ENCODE measurements around the gene BEAN1. TPM values are rescaled to one million over a fixed set of nuclear protein-coding genes. Genes with fewer than 3 reads are reported as not detected.

BEAN1 gene
- total RNA-seq, 4 donors from 2014 or later: 0.72 to 4.8 (median 2.5) TPM

- Histone ChIP-seq H3K4me3 (no peak overlapping the region), H3K27me3 (no peaks in the 10 kb centered on the region), H3K27ac (no peak overlapping the region), H3K4me1 (no peaks in the 10 kb centered on the region), H3K9me3 (no peaks in the 10 kb centered on the region), H3K36me3 (no peaks in the 10 kb centered on the region)
- DNase-seq (ENCODE audit: low spot score in 2 of 2): no peak
- no peak for TF ChIP-seq POLR2AphosphoS5 (IDR thresholded peaks at IDR 0.05)
- 83% methylated on average over 8 of the region's 9 CpGs for WGBS
Observed at GRCh38 chr16:66434619-66435430, 7.7 kb downstream of the BEAN1 start.

- WGBS: 93% methylated on average over 1 of the region's 1 CpG
- H3K9me3 ChIP-seq: no peaks in the 10 kb centered on the region
- H3K4me1 ChIP-seq: no peaks in the 10 kb centered on the region
- no peak overlapping the region for H3K27ac ChIP-seq
- no peak overlapping the region for H3K4me3 ChIP-seq
- H3K27me3 ChIP-seq: no peaks in the 10 kb centered on the region
- H3K36me3 ChIP-seq: no peaks in the 10 kb centered on the region
- DNase-seq (ENCODE audit: low spot score in 2 of 2): no peak
- no peak for TF ChIP-seq POLR2A (IDR thresholded peaks at IDR 0.05)
- no peak for TF ChIP-seq CTCF (IDR thresholded peaks at IDR 0.05)
- TF ChIP-seq EP300 (IDR thresholded peaks at IDR 0.05): no peak
- no peak for TF ChIP-seq POLR2AphosphoS5 (IDR thresholded peaks at IDR 0.05)
Observed at GRCh38 chr16:66435896-66436295, 8.8 kb downstream of the BEAN1 start.

- DNase-seq (ENCODE audit: low spot score in 2 of 2): peak in 1 of 2 donors; percentile 55
- TF ChIP-seq POLR2AphosphoS5 (IDR thresholded peaks at IDR 0.05): no peak
- no peak for TF ChIP-seq CTCF (IDR thresholded peaks at IDR 0.05)
- no peak for TF ChIP-seq EP300 (IDR thresholded peaks at IDR 0.05)
- TF ChIP-seq POLR2A (IDR thresholded peaks at IDR 0.05): no peak
- Histone ChIP-seq H3K36me3 (no peaks in the 10 kb centered on the region), H3K4me1 (no peaks in the 10 kb centered on the region), H3K27me3 (no peaks in the 10 kb centered on the region), H3K27ac (no peak overlapping the region), H3K4me3 (no peak overlapping the region), H3K9me3 (no peaks in the 10 kb centered on the region)
- 76% methylated on average over 9 of the region's 15 CpGs for WGBS
Observed at GRCh38 chr16:66437391-66437945, 10.4 kb downstream of the BEAN1 start.

- H3K27ac ChIP-seq: no peak overlapping the region
- no peaks in the 10 kb centered on the region for H3K4me1 ChIP-seq
- H3K4me3 ChIP-seq: no peak overlapping the region
- H3K9me3 ChIP-seq: no peaks in the 10 kb centered on the region
- no peaks in the 10 kb centered on the region for H3K36me3 ChIP-seq
- peak in 1 of 2 donors; percentile 26 for DNase-seq (ENCODE audit: low spot score in 2 of 2)
- TF ChIP-seq CTCF (IDR thresholded peaks at IDR 0.05): no peak
- TF ChIP-seq EP300 (IDR thresholded peaks at IDR 0.05): no peak
- no peak for TF ChIP-seq POLR2A (IDR thresholded peaks at IDR 0.05)
- no peak for TF ChIP-seq POLR2AphosphoS5 (IDR thresholded peaks at IDR 0.05)
- no peaks in the 10 kb centered on the region for H3K27me3 ChIP-seq
- 84% methylated on average over 8 of the region's 8 CpGs for WGBS
Observed at GRCh38 chr16:66438536-66438935, 11.4 kb downstream of the BEAN1 start.

GRCh38 chr16:66439051-66439730 lies 12.1 kb downstream of the BEAN1 start:
- WGBS: 84% methylated on average over 5 of the region's 5 CpGs
- no peaks in the 10 kb centered on the region for H3K36me3 ChIP-seq
- no peak overlapping the region for H3K27ac ChIP-seq
- peak in 1 of 2 donors; percentile 59 for DNase-seq (ENCODE audit: low spot score in 2 of 2)
- no peaks in the 10 kb centered on the region for H3K27me3 ChIP-seq
- TF ChIP-seq POLR2A (IDR thresholded peaks at IDR 0.05): no peak
- TF ChIP-seq CTCF (IDR thresholded peaks at IDR 0.05): no peak
- no peak for TF ChIP-seq EP300 (IDR thresholded peaks at IDR 0.05)
- TF ChIP-seq POLR2AphosphoS5 (IDR thresholded peaks at IDR 0.05): no peak
- no peak overlapping the region for H3K4me3 ChIP-seq
- H3K9me3 ChIP-seq: no peaks in the 10 kb centered on the region
- no peaks in the 10 kb centered on the region for H3K4me1 ChIP-seq

Measured in suprapubic skin (tissue), 4 donors.